ENCODE measurements around the gene ARHGAP4.

The ARHGAP4 gene

DNA sequence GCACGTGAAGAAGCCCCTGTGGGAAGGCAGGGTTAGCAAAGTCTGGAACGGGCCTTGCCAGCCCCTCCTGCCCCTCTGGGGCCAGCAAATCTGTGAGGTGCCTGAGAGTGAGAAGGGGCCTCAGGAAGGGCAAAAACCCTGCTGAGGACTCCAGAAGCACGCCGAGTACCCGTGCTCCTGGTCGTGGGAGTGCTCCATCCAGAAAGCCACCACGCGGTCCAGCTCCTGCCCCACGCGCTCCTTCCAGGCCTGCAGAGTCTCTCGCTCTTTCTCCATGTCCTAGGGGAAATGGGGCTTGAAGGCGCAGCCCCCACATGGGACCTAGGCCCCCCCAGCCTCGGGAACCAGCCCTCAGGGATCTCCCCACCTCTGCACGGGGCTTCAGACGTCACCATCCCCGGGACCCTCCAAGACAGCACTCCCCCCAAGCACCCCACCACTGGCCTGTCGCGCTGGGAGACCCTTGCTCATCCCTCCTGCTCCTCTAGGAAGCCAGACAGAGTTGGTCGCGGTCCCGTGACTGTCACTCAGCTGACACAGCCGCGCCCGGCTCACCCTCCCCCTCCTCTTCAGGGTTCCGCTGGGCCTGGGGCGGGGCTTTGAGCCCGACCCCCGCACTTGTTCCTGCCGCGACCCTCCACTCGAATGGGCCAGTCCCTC lies 18.2 kb upstream of the ARHGAP4 start, which contains the start of gene RENBP:
RENBP (minus strand) TSS at position 504 of the 660 bp plus-strand sequence; CDS start at position 471, 33 bp downstream.
- no peak for DNase-seq

DNA sequence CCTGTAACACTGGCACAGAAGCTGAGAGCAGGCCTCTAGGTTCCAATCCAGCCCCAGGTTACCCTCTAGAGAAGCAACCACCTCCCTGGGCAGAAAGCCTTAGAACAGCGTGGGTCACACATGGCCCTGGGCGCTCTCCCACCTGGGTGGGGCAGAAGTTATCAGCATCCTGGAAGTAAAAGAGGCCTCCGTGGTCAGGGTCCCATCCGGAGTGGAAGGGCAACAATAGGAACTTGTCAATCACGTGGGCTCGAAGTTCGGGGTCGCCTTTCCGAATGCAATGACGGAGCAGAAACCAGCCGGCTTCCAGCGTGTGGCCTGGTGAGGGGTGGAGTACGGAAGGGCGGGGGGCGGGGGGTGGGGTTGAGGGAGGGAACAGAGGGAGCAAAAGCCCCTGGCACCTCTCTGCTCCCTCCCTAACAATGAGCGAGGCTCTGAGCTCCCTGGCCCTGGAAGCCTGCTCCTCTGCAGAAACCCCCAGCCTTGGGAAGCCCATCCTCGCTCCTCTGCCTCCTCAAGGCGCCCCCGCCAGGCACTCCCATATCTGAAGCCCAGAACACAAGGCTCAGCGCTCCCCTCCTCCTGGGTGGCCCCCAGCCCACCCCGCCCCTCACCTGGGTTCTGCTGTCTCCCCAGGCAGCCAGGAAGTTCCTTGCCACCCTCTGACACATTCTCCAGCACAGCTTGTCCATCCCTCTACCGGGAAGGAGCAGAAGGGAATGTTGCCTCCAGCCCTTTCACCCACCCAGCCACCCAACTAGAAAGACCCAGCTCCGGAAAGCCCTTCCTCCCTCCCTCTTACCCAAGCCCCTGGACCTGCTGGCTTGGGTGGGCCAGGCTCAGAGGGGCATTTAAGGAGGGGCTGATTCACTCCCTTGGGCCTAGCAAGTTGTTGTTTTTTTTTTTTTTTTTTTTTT lies 15.5 kb upstream of the ARHGAP4 start:
- DNase-seq = no peak

- DNase-seq = no peak
Observed at GRCh38 chrX:153939573-153939972, 13.5 kb upstream of the ARHGAP4 start.

GRCh38 chrX:153938226-153938786 lies 12.2 kb upstream of the ARHGAP4 start:
- DNase-seq = no peak

DNA sequence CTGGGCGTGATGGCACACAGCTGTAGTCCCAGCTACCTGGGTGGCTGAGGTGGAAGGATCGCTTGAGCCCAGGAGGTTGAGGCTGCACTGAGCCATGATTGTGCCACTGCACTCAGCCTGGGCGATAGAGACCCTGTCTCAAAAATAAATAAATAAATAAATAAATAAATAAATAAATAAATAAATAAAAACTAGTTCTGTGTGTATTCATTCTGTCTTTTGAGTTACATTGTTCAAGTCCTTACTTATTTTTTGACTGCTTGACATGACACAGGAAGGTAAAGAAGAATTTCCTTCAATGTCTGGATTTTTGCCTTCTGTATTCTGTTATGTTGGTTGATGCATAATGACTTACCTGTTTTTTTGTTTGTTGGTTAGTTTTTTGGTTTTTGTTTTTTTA lies 11.0 kb upstream of the ARHGAP4 start:
- DNase-seq = no peak

- no peak for DNase-seq
Observed at GRCh38 chrX:153935326-153935851, 9.3 kb upstream of the ARHGAP4 start.

- DNase-seq = peak; percentile 20
Observed at GRCh38 chrX:153934762-153935325, 8.8 kb upstream of the ARHGAP4 start, which contains the start of gene NAA10. Gene NAA10, minus strand, starts transcription at chrX:153935037. Its CDS starts 133 bp downstream, at chrX:153934904.

DNA sequence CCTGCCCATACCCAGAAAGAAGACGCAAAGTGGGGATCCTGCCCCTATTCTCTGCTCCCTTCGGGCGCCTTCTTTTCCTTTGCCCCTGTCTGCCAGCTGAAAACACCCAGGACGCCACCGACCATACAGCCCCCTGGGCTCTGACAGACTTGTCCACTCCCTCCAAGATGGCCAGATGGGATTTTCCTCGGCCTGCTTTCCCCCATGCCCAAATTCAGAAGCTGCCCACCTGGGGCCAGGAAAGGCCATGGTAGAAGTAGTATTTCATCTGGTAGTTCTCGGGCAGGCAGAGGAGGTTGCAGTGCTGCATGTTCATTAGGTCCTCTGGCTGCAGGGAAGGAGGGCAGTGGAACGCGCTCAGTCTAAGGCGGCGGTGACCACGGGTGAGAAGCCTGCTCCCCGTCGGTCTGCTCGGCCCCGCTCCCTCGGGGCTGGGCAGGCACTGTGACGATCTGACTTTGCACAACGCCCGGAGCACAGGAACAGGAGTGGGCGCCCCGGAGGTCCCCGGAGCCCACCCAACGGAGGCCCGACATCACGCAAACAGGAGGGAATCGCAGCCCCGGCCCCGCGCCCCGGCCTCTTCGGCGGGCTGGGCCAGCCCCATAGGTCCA lies 8.2 kb upstream of the ARHGAP4 start:
- no peak for DNase-seq

GRCh38 chrX:153933748-153934147 lies 7.7 kb upstream of the ARHGAP4 start:
- DNase-seq = no peak

DNA sequence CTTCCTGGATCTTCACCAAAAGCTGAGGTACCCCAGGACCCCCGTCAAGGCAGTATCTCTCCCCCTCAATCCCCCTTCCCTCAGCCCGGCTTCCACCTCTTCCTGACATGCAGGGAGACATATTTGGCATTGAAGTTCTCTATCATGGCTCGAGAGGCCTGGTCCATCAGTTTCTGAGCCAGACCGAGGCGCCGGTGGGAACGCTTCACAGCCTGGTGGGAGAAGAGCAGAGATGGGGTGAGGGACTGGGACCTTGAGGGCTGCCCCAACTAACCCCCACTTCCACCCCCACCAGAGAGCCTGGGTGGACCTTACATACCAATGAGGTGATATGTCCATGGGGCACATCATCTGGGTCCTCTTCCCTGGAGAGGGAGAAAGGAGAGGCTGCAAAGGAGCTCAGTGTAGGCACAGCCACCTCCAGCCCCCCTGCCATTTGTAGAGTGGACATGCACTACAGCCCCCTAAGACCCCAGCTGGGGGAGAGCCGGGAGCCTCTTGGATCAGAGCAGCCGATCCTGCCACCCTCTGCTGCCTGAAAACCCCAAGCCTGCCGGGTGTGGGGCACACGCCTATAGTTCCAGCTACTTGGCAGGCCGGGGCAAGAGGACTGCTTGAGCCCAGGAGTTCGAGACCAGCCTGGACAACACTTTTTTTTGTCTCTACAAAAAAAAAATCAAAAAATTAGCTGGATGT lies 6.3 kb upstream of the ARHGAP4 start:
- no peak for DNase-seq

DNA sequence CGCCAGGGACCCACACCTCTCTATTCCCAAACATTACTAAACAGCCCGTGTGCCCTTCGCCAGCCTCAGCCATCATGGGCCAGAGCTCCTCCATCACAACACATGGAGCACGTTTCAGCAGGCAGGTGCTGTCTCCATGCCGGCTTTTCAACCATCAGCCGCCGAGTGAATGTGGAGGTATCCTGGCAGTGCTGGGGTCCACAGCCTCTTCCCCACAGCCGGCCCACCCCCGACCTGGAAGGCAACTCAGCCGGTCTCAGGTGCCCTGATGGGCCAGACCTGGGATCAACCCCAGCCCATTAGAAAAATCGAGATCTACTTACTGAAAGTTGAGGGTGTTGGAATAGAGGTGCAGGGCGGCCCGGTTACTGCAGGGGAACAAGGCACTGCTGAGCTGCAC lies 5.7 kb upstream of the ARHGAP4 start:
- no peak for DNase-seq

- DNase-seq = no peak
Observed at GRCh38 chrX:153931151-153931550, 5.1 kb upstream of the ARHGAP4 start.

GRCh38 chrX:153930011-153930910 lies 4.2 kb upstream of the ARHGAP4 start:
- DNase-seq = no peak

- no peak for DNase-seq
Observed at GRCh38 chrX:153929576-153929975, 3.5 kb upstream of the ARHGAP4 start.

DNA sequence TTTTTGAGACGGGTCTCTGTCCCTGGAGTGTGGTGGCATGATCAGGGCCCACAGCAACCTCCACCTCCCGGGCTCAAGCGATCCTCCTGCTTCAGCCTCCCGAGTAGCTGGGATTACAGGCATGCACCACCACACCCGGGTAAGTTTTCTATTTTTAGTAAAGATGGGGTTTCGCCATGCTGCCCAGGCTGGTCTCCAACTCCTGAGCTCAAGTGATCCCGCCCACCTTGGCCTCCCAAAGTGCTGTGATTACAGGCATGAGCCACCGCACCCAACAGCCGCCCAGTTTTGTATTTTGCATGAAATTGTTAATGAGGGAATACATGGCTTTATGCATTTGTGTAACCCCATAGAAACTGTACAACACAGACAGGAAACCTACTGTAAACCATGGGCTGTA lies 2.8 kb upstream of the ARHGAP4 start:
- DNase-seq = no peak

DNA sequence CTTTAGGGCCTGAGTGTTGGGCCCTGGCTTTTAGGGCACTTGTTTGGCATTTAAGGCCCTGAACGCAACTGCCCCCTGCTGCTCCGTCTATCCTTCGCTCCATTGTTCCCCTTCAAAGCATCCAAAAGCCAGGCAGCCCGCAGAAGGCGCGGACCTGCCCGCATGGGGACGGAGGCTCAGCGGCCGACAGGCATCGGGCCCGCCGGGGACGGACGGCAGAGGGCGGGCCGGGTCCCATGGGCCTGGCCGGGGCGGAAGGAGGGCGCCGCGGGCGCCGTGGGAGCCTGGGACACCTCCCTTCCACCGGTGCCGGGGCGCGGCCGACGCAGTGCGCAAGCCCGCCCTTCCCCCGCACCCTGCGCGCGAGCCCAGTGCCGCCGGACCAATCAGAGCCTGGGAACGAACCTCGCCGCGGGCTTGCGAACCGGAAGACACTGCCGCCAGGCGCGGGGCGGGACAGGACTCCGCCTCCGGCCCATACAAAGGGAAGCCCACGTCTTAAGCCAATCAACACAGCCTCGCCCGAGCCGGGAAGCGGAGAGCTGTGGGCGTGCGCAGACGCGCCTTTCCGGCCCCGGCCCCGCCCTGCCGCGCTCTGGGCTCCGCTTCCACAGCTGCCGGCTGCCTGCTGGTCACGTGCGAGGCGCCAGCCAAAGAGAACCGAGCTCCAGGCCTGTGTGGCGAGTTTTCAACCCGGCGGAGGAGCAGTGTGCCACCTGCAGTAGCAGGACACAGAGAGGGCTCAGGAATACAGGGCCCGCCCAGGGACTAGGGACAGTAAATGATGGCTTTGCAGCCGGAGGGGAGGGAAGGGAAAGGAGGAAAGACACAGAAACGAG lies 2.1 kb upstream of the ARHGAP4 start:
- DNase-seq = peak; percentile 83

- no peak for DNase-seq
Observed at GRCh38 chrX:153927672-153927921, 1.5 kb upstream of the ARHGAP4 start.

GRCh38 chrX:153926858-153927671 lies 1.0 kb upstream of the ARHGAP4 start:
- DNase-seq = peak; percentile 35

DNA sequence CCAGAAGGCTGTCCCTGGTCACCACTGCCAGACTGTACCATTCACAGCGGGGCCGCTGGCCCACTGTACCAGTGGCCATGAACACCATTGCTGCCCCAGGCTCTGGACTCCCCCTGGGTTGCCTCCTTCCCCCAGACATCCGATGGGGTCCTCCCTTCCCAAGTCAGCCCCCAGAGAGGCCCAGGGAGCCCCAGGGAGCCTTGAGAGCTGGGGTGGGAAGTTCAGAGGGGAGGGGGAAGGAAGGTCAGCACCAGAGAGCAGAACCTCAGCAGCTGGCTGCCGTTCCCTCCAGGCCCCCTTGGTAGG lies 441 bp upstream of the ARHGAP4 start:
- DNase-seq = no peak

GRCh38 chrX:153925387-153925738 lies 701 bp downstream of the ARHGAP4 start:
- no peak for DNase-seq

Data from DMS79 (cell line).